Panc1 (cell line): Measurements from ENCODE around the gene ADSS1. TPM values are rescaled to one million over a fixed set of nuclear protein-coding genes. Genes with fewer than 3 reads are reported as not detected.

ENCODE experiments used
- ATAC-seq: fragments of 200-7000 bp; cut with Tn5 transposase; 2 replicates; pipeline ENCODE4 v1.9.1; 2020; ENCODE audit warnings: mild to moderate bottlenecking, moderate library complexity
- BruUV-seq: library from RNA; stranded (reverse); fragments of 400-500 nt; replicated peaks from 2 replicates; lab custom pipeline; 2021; lab: Mats Ljungman, UMichigan
- CTCF ChIA-PET: fragments of 300-600 bp; sonication (Branson Sonifier 250); formaldehyde crosslinking; loops from one replicate; lab custom pipeline; 2022; ENCODE audit warnings: antibody characterized with exemption; lab: Charles Lee
- POLR2A ChIA-PET: fragments of 300-600 bp; sonication (Branson Sonifier 250); formaldehyde crosslinking; loops from one replicate; lab custom pipeline; 2022; ENCODE audit warnings: antibody characterized with exemption; lab: Charles Lee
- DNase-seq: peaks from one replicate; pipeline ENCODE4 v3.0.0-alpha.2; 2010; ENCODE audit warnings: low read depth, low spot score
- H3K27ac ChIP-seq: 2 replicates; pipeline ENCODE4 v1.5.1; 2011; ENCODE audit warnings: mild to moderate bottlenecking, low read length, inconsistent platforms
- H3K27me3 ChIP-seq: fragments of 200-500 bp; sonication (Bioruptor generic); 2 replicates; pipeline ENCODE4 v1.6.0; 2014; ENCODE audit warnings: low read length, inconsistent platforms; ENCODE audit not compliant: control insufficient read depth, insufficient read depth
- H3K36me3 ChIP-seq: fragments of 200-500 bp; sonication (Bioruptor generic); 2 replicates; pipeline ENCODE4 v1.5.1; 2014; ENCODE audit warnings: inconsistent platforms, mild to moderate bottlenecking, low read length, moderate library complexity; ENCODE audit not compliant: control insufficient read depth, insufficient read depth
- H3K4me1 ChIP-seq: 2 replicates; pipeline ENCODE4 v1.5.1; 2011; ENCODE audit warnings: inconsistent platforms, mild to moderate bottlenecking, low read length, moderate library complexity; ENCODE audit not compliant: control insufficient read depth, insufficient read depth
- H3K4me3 ChIP-seq, 2 experiments: 2 replicates each; pipeline ENCODE4 v1.5.1; 2011 to 2012; ENCODE audit warnings: low read depth in 2 of 2, low read length in 2 of 2, mild to moderate bottlenecking in 2 of 2, inconsistent platforms in 1 of 2, moderate library complexity in 1 of 2
- H3K9me3 ChIP-seq: fragments of 200-500 bp; sonication (Bioruptor generic); 2 replicates; pipeline ENCODE4 v1.5.1; 2014; ENCODE audit warnings: low read depth, mild to moderate bottlenecking, inconsistent platforms, low read length, moderate library complexity; ENCODE audit not compliant: control insufficient read depth, insufficient read depth
- CTCF ChIP-seq: fragments of 450-650 bp; IDR thresholded peaks from 2 replicates; pipeline ENCODE4 v1.5.1; 2017; ENCODE audit warnings: mild to moderate bottlenecking
- POLR2AphosphoS5 ChIP-seq: IDR thresholded peaks from 2 replicates; pipeline ENCODE4 v1.6.1; 2012; ENCODE audit warnings: mild to moderate bottlenecking, low read depth, low read length, moderate library complexity
- REST ChIP-seq, 2 experiments: IDR thresholded peaks; 2 replicates each; pipeline ENCODE4 v1.6.1; 2011 to 2012; ENCODE audit warnings: low read depth in 2 of 2, control low read depth in 1 of 2, low read length in 1 of 2, mild to moderate bottlenecking in 1 of 2, moderate library complexity in 1 of 2; ENCODE audit not compliant: insufficient read depth in 1 of 2
- SIN3A ChIP-seq: IDR thresholded peaks from 2 replicates; pipeline ENCODE4 v1.6.1; 2012; ENCODE audit warnings: low read depth, mild to moderate bottlenecking, low read length, moderate library complexity, borderline replicate concordance; ENCODE audit not compliant: insufficient read depth
- TCF7L2 ChIP-seq: IDR thresholded peaks from 2 replicates; pipeline ENCODE4 v1.6.1; 2011; ENCODE audit warnings: mild to moderate bottlenecking, low read depth, low read length, inconsistent platforms
- in situ Hi-C: cut with HindIII; loops from 2 replicates; pipeline ENCODE4 v1.10.0; 2016; ENCODE audit warnings: low sequenced_read_pairs, low pct_unique_long_range_greater_than_20kb
- intact Hi-C: fragments of 100-400 bp; cut with micrococcal nuclease; formaldehyde crosslinking; loops from one replicate; pipeline ENCODE4 v1.10.0; 2022; ENCODE audit not compliant: unreplicated experiment
- total RNA-seq: library from RNA; stranded (reverse); gene quantifications from one replicate; pipeline ENCODE4 v1.2.1, GENCODE V29; 2021; ENCODE audit not compliant: unreplicated experiment

ADSS1 gene
- total RNA-seq, 1 experiment from 2014 or later = 9.4 TPM

- Histone ChIP-seq H3K27me3 (no peaks in the 10 kb centered on the region), H3K4me1 (peaks cover 40% of the 10 kb centered on the region), H3K9me3 (no peaks in the 10 kb centered on the region), H3K4me3 (no peak overlapping the region), H3K27ac (peak overlapping the region; percentile 72), H3K36me3 (no peaks in the 10 kb centered on the region)
- ATAC-seq (peak; percentile 29), DNase-seq (no peak)
- TF ChIP-seq SIN3A = peak; percentile 45; the same call in 1 of the 2 replicates
- no peak for TF ChIP-seq CTCF
- TF ChIP-seq POLR2AphosphoS5 = peak; percentile 34; the same call in 1 of the 2 replicates
- no peak for TF ChIP-seq TCF7L2
- TF ChIP-seq REST (IDR thresholded peaks at IDR 0.05; ENCODE audit: insufficient read depth in 1 of 2, low read depth in 2 of 2, low read length in 1 of 2) = no peak
- BruUV-seq = no TSS peak
- intact Hi-C loops = loop anchor here (5.0 kb wide), 1 partner anchor 55 kb away; no protein-coding TSS in a partner anchor
- in situ Hi-C loops = no loop called here
- CTCF ChIA-PET = interaction anchor here (0.5 kb wide), 1 partner anchor 68 kb away, joined by 3 read pairs; no protein-coding TSS in a partner anchor
- POLR2A ChIA-PET = interaction anchor here (0.6 kb wide), 1 partner anchor 12 kb away, joined by 5 read pairs; no protein-coding TSS in a partner anchor
These were observed 17.1 kb upstream of the ADSS1 start for GRCh38 chr14:104706733-104707607.

- TF ChIP-seq REST (IDR thresholded peaks at IDR 0.05; ENCODE audit: insufficient read depth in 1 of 2, low read depth in 2 of 2, low read length in 1 of 2) (no peak), POLR2AphosphoS5 (0 out of 2 replicates have a peak, but pooled peaks have one; percentile 15), CTCF (no peak), SIN3A (no peak)
- DNase-seq (no peak), ATAC-seq (peak; percentile 43)
- no peaks in the 10 kb centered on the region for H3K27me3 ChIP-seq
- no peak overlapping the region for H3K4me3 ChIP-seq
- H3K9me3 ChIP-seq = no peaks in the 10 kb centered on the region
- in situ Hi-C loops = no loop called here
- ChIA-PET POLR2A (no interaction called here), CTCF (no interaction called here)
- peak overlapping the region; percentile 72 for H3K27ac ChIP-seq
- H3K36me3 ChIP-seq = no peaks in the 10 kb centered on the region
- intact Hi-C loops = loop anchor here (5.0 kb wide), 1 partner anchor 56 kb away; no protein-coding TSS in a partner anchor
- no TSS peak for BruUV-seq
- H3K4me1 ChIP-seq = peaks cover 40% of the 10 kb centered on the region
These were observed 16.1 kb upstream of the ADSS1 start for GRCh38 chr14:104707608-104708595.
